Keratinocyte (primary cell): ENCODE data around the gene ONECUT1.

Experiments used
- EZH2 ChIP-seq: IDR thresholded peaks from one replicate; pipeline ENCODE4 v1.6.1; 2012; ENCODE audit warnings: inconsistent platforms, mild to moderate bottlenecking, low read length, moderate library complexity
- TF ChIP-seq, protein P1 (sequence below), 3 experiments: IDR thresholded peaks in 1 of 3; conservative IDR thresholded peaks in 1 of 3; optimal IDR thresholded peaks in 1 of 3; 2 replicates in 2 of 3; 3 replicates in 1 of 3; pipeline versions ENCODE3 to v1.5.1; 2011; ENCODE audit warnings: low read length in 3 of 3, mild to moderate bottlenecking in 3 of 3, moderate library complexity in 2 of 3, control low read depth in 1 of 3, inconsistent platforms in 1 of 3; ENCODE audit not compliant: insufficient read depth in 2 of 3; ENCODE audit errors: extremely low read depth in 1 of 3

DNA sequence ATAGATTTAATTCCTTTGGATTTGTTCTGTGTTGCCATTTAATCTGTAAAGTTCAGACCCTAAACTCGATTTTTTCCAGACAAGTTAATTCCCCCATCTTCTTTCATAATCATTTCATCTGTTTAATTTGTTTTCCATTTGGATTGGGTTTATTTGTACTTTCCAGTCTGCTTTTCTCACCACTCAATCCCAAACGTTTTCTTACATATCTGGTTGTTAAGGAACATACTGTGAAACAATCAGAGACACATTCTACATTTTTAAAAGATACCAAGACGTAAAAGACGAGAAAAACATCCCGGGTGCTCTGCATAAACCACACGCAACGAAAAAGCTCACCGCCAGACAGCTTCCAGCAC lies 13.0 kb upstream of the ONECUT1 start:
- TF ChIP-seq, protein P1, sequence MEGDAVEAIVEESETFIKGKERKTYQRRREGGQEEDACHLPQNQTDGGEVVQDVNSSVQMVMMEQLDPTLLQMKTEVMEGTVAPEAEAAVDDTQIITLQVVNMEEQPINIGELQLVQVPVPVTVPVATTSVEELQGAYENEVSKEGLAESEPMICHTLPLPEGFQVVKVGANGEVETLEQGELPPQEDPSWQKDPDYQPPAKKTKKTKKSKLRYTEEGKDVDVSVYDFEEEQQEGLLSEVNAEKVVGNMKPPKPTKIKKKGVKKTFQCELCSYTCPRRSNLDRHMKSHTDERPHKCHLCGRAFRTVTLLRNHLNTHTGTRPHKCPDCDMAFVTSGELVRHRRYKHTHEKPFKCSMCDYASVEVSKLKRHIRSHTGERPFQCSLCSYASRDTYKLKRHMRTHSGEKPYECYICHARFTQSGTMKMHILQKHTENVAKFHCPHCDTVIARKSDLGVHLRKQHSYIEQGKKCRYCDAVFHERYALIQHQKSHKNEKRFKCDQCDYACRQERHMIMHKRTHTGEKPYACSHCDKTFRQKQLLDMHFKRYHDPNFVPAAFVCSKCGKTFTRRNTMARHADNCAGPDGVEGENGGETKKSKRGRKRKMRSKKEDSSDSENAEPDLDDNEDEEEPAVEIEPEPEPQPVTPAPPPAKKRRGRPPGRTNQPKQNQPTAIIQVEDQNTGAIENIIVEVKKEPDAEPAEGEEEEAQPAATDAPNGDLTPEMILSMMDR (optimal IDR thresholded peaks at IDR 0.05 in 1 of 3, IDR thresholded peaks at IDR 0.05 in 1 of 3, conservative IDR thresholded peaks at IDR 0.05 in 1 of 3; ENCODE audit: extremely low read depth in 1 of 3, insufficient read depth in 2 of 3, low read length in 3 of 3) = no peak
- no peak for TF ChIP-seq EZH2
